ENCODE measurements around the gene PTPRE. TPM values are rescaled to one million over a fixed set of nuclear protein-coding genes. Genes with fewer than 3 reads are reported as not detected.

Gene PTPRE
- total RNA-seq, 1 experiment from 2014 or later = 11.6 TPM

DNA sequence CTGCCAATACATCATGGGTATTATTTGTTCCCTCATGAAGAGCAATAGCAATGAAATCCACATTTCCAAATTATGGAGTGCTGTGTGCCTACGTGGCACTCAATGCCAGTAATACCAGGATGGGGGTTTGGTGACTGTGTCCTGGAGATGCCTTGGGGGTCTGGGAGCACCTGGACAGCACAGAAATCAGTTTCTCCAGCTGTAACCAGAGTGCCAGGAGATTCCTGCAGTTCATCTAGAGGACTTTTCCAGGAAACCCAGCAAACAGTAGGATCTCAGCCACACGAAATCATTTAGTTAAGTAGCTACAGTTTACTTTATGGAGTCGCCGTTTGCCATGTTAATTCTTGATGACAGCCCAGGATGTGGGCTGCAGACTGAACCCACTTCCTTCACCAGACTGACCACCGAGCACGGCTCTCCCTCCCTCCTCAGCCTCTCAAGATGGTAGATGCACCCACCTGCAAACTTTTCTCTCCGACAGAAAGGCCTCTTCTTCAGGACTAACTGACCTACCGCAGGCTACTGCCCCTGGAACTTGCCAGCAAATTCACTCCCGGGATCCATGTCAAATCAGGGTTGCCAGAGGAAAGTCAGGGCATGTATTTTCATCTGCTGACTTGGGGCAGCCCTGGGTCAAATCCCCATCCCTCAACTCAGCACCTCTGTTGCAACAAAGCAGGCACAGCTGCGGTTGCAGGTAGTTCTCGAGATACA lies 189.0 kb downstream of the PTPRE start:
- BruUV-seq (replicated peaks) = no TSS peak
- TF ChIP-seq, protein P1, sequence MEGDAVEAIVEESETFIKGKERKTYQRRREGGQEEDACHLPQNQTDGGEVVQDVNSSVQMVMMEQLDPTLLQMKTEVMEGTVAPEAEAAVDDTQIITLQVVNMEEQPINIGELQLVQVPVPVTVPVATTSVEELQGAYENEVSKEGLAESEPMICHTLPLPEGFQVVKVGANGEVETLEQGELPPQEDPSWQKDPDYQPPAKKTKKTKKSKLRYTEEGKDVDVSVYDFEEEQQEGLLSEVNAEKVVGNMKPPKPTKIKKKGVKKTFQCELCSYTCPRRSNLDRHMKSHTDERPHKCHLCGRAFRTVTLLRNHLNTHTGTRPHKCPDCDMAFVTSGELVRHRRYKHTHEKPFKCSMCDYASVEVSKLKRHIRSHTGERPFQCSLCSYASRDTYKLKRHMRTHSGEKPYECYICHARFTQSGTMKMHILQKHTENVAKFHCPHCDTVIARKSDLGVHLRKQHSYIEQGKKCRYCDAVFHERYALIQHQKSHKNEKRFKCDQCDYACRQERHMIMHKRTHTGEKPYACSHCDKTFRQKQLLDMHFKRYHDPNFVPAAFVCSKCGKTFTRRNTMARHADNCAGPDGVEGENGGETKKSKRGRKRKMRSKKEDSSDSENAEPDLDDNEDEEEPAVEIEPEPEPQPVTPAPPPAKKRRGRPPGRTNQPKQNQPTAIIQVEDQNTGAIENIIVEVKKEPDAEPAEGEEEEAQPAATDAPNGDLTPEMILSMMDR (conservative IDR thresholded peaks at IDR 0.05; ENCODE audit: low read depth, low read length) = no peak
- no peak for TF ChIP-seq EZH2 (IDR thresholded peaks at IDR 0.05; ENCODE audit: borderline replicate concordance, low read depth, low read length, poor library complexity, severe bottlenecking)
- H3K27ac ChIP-seq (ENCODE audit: low read depth, low read length, poor library complexity, severe bottlenecking) = peak overlapping the region; percentile 37

DNA sequence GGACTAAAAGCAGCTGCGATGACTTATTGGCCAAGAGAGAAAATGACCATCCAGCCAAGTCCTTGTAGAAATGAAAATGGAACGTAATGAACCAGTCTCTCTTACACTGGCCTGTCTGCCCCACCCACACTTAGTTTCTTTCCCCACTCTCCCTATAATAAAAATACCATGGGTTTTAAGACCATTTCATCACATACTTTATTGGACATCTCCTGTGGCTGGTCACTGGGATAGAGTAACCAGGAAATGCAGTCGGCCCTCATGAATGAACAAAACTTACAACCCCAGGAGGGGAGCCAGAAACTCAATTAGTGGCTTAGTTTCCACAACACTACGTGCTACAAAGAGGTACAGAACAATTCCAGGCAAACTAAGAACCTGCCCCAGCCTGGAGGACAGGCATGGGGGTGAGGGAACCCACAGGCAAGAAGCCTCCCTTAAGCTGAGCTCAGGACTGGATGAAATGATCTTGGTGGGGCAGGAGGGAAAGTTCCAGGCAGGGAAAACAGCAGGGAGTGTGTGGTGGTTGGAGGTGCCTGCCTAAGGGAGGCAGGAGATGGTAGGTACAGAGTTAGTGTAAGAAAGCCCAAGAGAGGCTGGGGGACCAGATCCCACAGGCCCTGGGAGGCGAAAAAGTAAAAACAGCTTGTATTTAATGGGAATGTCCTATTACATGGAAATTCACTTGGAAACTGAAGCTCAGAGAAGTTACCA lies 189.7 kb downstream of the PTPRE start:
- no peak for TF ChIP-seq EZH2 (IDR thresholded peaks at IDR 0.05; ENCODE audit: borderline replicate concordance, low read depth, low read length, poor library complexity, severe bottlenecking)
- TF ChIP-seq, protein P1 (conservative IDR thresholded peaks at IDR 0.05; ENCODE audit: low read depth, low read length) = no peak
- peak overlapping the region; percentile 37 for H3K27ac ChIP-seq (ENCODE audit: low read depth, low read length, poor library complexity, severe bottlenecking)
- BruUV-seq (replicated peaks) = no TSS peak

More for the DNA sequence above, 189.0 kb downstream of the PTPRE start:
- POLR2A ChIA-PET (ENCODE audit: low non-redundant PET) = no interaction called here
- Histone ChIP-seq H3K9me3 (ENCODE audit: low read depth, low read length, poor library complexity, severe bottlenecking) (no peaks in the 10 kb centered on the region), H3K36me3 (ENCODE audit: insufficient read depth, low read length, poor library complexity, severe bottlenecking) (peaks cover 49% of the 10 kb centered on the region), H3K4me1 (ENCODE audit: insufficient read depth, low read length, poor library complexity, severe bottlenecking) (peaks cover 5% of the 10 kb centered on the region), H3K4me3 (ENCODE audit: low read depth, low read length, poor library complexity, severe bottlenecking) (no peak overlapping the region), H3K27me3 (replicated peaks; ENCODE audit: insufficient read depth, low read depth, low read length, poor library complexity) (no peaks in the 10 kb centered on the region)
- intact Hi-C loops (cut with micrococcal nuclease; ENCODE audit: unreplicated experiment) = no loop called here
- CTCF ChIA-PET = no interaction called here
- DNase-seq (ENCODE audit: low spot score) = no peak

DNA sequence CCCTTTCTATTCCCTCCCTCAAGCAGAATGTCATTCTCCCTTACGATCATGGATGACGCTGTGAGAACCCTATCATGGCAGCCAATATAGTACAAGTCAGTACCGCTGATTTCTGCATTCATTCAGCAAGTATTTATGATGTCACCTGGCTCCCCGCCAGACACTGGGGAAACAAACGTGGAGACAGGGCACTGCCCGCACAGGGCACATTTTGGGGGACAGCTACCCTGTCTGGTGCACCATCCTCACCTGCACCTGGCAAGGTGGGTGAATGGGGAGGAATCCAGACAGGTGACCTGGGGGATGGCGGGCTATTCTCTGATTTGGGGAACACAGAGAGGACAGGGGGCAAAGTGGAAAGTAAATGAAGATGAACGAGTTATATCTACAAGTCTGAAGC lies 190.9 kb downstream of the PTPRE start:
- peaks cover 5% of the 10 kb centered on the region for H3K4me1 ChIP-seq (ENCODE audit: insufficient read depth, low read length, poor library complexity, severe bottlenecking)
- TF ChIP-seq EZH2 (IDR thresholded peaks at IDR 0.05; ENCODE audit: borderline replicate concordance, low read depth, low read length, poor library complexity, severe bottlenecking) = no peak
- TF ChIP-seq, protein P1 (conservative IDR thresholded peaks at IDR 0.05; ENCODE audit: low read depth, low read length) = no peak
- no peak overlapping the region for H3K4me3 ChIP-seq (ENCODE audit: low read depth, low read length, poor library complexity, severe bottlenecking)
- peaks cover 67% of the 10 kb centered on the region for H3K36me3 ChIP-seq (ENCODE audit: insufficient read depth, low read length, poor library complexity, severe bottlenecking)
- intact Hi-C loops (cut with micrococcal nuclease; ENCODE audit: unreplicated experiment) = no loop called here
- CTCF ChIA-PET = no interaction called here
- H3K9me3 ChIP-seq (ENCODE audit: low read depth, low read length, poor library complexity, severe bottlenecking) = no peaks in the 10 kb centered on the region
- H3K27me3 ChIP-seq (replicated peaks; ENCODE audit: insufficient read depth, low read depth, low read length, poor library complexity) = no peaks in the 10 kb centered on the region
- BruUV-seq (replicated peaks) = no TSS peak
- POLR2A ChIA-PET (ENCODE audit: low non-redundant PET) = no interaction called here
- no peak overlapping the region for H3K27ac ChIP-seq (ENCODE audit: low read depth, low read length, poor library complexity, severe bottlenecking)
- DNase-seq (ENCODE audit: low spot score) = peak; percentile 48

More for the DNA sequence above, 189.7 kb downstream of the PTPRE start:
- intact Hi-C loops (cut with micrococcal nuclease; ENCODE audit: unreplicated experiment) = no loop called here
- DNase-seq (ENCODE audit: low spot score) = no peak
- Histone ChIP-seq H3K27me3 (replicated peaks; ENCODE audit: insufficient read depth, low read depth, low read length, poor library complexity) (no peaks in the 10 kb centered on the region), H3K4me1 (ENCODE audit: insufficient read depth, low read length, poor library complexity, severe bottlenecking) (peaks cover 5% of the 10 kb centered on the region), H3K9me3 (ENCODE audit: low read depth, low read length, poor library complexity, severe bottlenecking) (no peaks in the 10 kb centered on the region), H3K4me3 (ENCODE audit: low read depth, low read length, poor library complexity, severe bottlenecking) (no peak overlapping the region), H3K36me3 (ENCODE audit: insufficient read depth, low read length, poor library complexity, severe bottlenecking) (peaks cover 56% of the 10 kb centered on the region)
- ChIA-PET POLR2A (ENCODE audit: low non-redundant PET) (no interaction called here), CTCF (no interaction called here)

Data from A673 (cell line).